Vagina (tissue), 2 donors: ENCODE results near the gene CDKN2B-AS1.

Experiments
- POLR2AphosphoS5 ChIP-seq, 2 donors: sonication (generic); formaldehyde crosslinking; IDR thresholded peaks; one replicate each; pipeline ENCODE4 v1.9.0; 2017; ENCODE audit warnings: antibody characterized with exemption in 2 of 2, mild to moderate bottlenecking in 2 of 2, low read depth in 1 of 2; ENCODE audit not compliant: insufficient read depth in 1 of 2
- TF ChIP-seq, protein P1 (sequence below), 3 experiments: fragments of 450-650 bp in 2 of 3; fragments of 200-600 bp in 1 of 3; sonication (generic) in 1 of 3; IDR thresholded peaks; one replicate each; pipeline ENCODE4 v1.5.1; 2017 to 2019; ENCODE audit warnings: antibody characterized with exemption in 3 of 3, mild to moderate bottlenecking in 2 of 3, moderate library complexity in 2 of 3

DNA sequence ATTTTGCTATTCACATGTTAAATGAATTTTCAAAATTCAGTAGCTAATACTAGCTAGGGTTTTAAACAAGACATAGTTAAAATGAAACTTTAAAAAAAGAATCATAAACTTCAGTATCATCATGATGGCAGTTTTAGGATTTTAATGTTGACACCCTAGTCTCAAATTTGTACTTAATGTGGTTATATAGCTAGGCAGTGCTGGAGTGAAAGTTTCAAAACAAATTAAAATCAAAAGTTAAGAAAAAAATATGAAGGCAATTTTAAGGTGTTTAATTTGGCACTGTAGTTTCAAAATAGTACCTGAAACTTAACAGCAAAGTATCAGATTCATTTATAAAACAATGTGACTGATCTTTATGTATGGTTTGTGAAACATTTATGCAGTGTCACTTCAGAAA, 33.8 kb downstream of the CDKN2B-AS1 start:
- TF ChIP-seq, protein P1, sequence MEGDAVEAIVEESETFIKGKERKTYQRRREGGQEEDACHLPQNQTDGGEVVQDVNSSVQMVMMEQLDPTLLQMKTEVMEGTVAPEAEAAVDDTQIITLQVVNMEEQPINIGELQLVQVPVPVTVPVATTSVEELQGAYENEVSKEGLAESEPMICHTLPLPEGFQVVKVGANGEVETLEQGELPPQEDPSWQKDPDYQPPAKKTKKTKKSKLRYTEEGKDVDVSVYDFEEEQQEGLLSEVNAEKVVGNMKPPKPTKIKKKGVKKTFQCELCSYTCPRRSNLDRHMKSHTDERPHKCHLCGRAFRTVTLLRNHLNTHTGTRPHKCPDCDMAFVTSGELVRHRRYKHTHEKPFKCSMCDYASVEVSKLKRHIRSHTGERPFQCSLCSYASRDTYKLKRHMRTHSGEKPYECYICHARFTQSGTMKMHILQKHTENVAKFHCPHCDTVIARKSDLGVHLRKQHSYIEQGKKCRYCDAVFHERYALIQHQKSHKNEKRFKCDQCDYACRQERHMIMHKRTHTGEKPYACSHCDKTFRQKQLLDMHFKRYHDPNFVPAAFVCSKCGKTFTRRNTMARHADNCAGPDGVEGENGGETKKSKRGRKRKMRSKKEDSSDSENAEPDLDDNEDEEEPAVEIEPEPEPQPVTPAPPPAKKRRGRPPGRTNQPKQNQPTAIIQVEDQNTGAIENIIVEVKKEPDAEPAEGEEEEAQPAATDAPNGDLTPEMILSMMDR (IDR thresholded peaks at IDR 0.05) = no peak
- TF ChIP-seq POLR2AphosphoS5 (IDR thresholded peaks at IDR 0.05; ENCODE audit: insufficient read depth in 1 of 2, low read depth in 1 of 2) = no peak
